OCI-LY1 (cell line): Measurements from ENCODE around the gene PARD3B.

Experiments
- H2AFZ ChIP-seq: fragments of 200-600 bp; sonication (generic), shearing (Covaris generic); 2 replicates; pipeline ENCODE4 v1.6.0; 2014; ENCODE audit warnings: antibody characterized with exemption, mild to moderate bottlenecking, low read length
- H3F3A ChIP-seq: fragments of 200-600 bp; sonication (generic), shearing (Covaris generic); 2 replicates; pipeline ENCODE4 v1.6.0; 2014; ENCODE audit warnings: mild to moderate bottlenecking, antibody characterized with exemption, low read length, moderate library complexity; ENCODE audit not compliant: insufficient read depth
- H3K27ac ChIP-seq: fragments of 200-600 bp; sonication (generic); 2 replicates; pipeline ENCODE4 v1.5.1; 2014; ENCODE audit warnings: low read length, mixed run types, mild to moderate bottlenecking, low read depth; ENCODE audit not compliant: poor library complexity, severe bottlenecking
- H3K27me3 ChIP-seq: fragments of 200-600 bp; sonication (generic); 2 replicates; pipeline ENCODE4 v1.6.0; 2014; ENCODE audit warnings: antibody characterized with exemption, mild to moderate bottlenecking, low read length, moderate library complexity; ENCODE audit not compliant: insufficient read depth
- H3K36me3 ChIP-seq: fragments of 200-600 bp; sonication (generic); 2 replicates; pipeline ENCODE4 v1.6.1; 2014; ENCODE audit warnings: mild to moderate bottlenecking, antibody characterized with exemption, low read length, moderate library complexity, mixed read lengths; ENCODE audit not compliant: insufficient read depth
- H3K4me1 ChIP-seq: fragments of 200-600 bp; sonication (generic); 2 replicates; pipeline ENCODE4 v1.5.1; 2014; ENCODE audit warnings: mild to moderate bottlenecking, low read length, moderate library complexity; ENCODE audit not compliant: insufficient read depth, severe bottlenecking
- H3K4me2 ChIP-seq: fragments of 200-600 bp; sonication (generic), shearing (Covaris generic); 2 replicates; pipeline ENCODE4 v1.6.1; 2014; ENCODE audit warnings: low read length
- H3K4me3 ChIP-seq: fragments of 200-600 bp; sonication (generic); 2 replicates; pipeline ENCODE4 v1.5.1; 2014; ENCODE audit warnings: low read length, low read depth, mild to moderate bottlenecking, mixed read lengths; ENCODE audit not compliant: poor library complexity, severe bottlenecking
- H3K79me2 ChIP-seq: fragments of 200-600 bp; shearing (Covaris generic); 2 replicates; pipeline ENCODE4 v1.6.1; 2016; ENCODE audit warnings: mixed run types, low read length, mixed read lengths; ENCODE audit not compliant: insufficient read depth
- H3K9ac ChIP-seq: fragments of 200-600 bp; sonication (generic), shearing (Covaris generic); 2 replicates; pipeline ENCODE4 v1.6.1; 2014; ENCODE audit warnings: mild to moderate bottlenecking, low read length, mixed read lengths
- H3K9me2 ChIP-seq: fragments of 200-600 bp; sonication (generic), shearing (Covaris generic); 2 replicates; pipeline ENCODE4 v1.6.1; 2014; ENCODE audit warnings: low read depth, mild to moderate bottlenecking, low read length, mixed read lengths
- H3K9me3 ChIP-seq: fragments of 200-600 bp; shearing (Covaris generic); 2 replicates; pipeline ENCODE4 v1.6.1; 2014; ENCODE audit warnings: low read length, mixed read lengths
- H4K20me1 ChIP-seq: fragments of 200-600 bp; sonication (generic), shearing (Covaris generic); 2 replicates; pipeline ENCODE4 v1.6.0; 2016; ENCODE audit warnings: mild to moderate bottlenecking, low read length; ENCODE audit not compliant: insufficient read depth
- EZH2 ChIP-seq: fragments of 200-600 bp; sonication (generic), shearing (Covaris generic); IDR thresholded peaks from 2 replicates; pipeline ENCODE4 v1.8.0; 2017; ENCODE audit warnings: borderline replicate concordance, mixed run types, mild to moderate bottlenecking, antibody characterized with exemption, low read length, moderate library complexity, mixed read lengths
- TF ChIP-seq, protein P1 (sequence below): fragments of 200-600 bp; sonication (generic), shearing (Covaris generic); IDR thresholded peaks from 2 replicates; pipeline ENCODE4 v1.5.1; 2017; ENCODE audit warnings: mild to moderate bottlenecking, antibody characterized with exemption, low read length, moderate library complexity, mixed read lengths

Gene PARD3B

DNA sequence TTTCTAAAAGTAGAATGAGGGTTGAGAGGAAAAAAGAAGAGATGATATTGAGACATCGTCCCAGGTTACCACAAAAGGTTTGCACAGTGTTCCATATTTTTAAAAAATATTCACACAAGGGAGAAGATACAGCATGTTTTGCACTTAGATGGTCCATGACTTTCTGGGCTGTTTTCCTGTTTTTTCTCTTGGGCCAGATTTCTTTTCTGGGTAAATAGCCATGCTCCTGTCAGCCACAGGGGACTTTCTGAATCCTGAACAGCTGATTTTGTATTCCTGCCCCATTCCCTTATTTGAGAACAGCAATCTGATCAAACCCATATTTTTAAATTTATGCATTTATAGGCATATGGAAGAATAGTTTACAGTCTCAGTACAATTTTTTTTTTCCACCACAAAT is 951.1 kb downstream of the PARD3B start:
- Histone ChIP-seq H3F3A (no peaks in the 10 kb centered on the region), H4K20me1 (no peaks in the 10 kb centered on the region), H3K9me3 (no peaks in the 10 kb centered on the region), H3K36me3 (no peaks in the 10 kb centered on the region), H3K27ac (no peak overlapping the region), H3K4me1 (no peaks in the 10 kb centered on the region), H3K27me3 (no peaks in the 10 kb centered on the region), H3K79me2 (no peaks in the 10 kb centered on the region), H2AFZ (no peak overlapping the region), H3K9me2 (no peaks in the 10 kb centered on the region), H3K9ac (no peak overlapping the region), H3K4me3 (no peak overlapping the region), H3K4me2 (no peak overlapping the region)
- TF ChIP-seq, protein P1, sequence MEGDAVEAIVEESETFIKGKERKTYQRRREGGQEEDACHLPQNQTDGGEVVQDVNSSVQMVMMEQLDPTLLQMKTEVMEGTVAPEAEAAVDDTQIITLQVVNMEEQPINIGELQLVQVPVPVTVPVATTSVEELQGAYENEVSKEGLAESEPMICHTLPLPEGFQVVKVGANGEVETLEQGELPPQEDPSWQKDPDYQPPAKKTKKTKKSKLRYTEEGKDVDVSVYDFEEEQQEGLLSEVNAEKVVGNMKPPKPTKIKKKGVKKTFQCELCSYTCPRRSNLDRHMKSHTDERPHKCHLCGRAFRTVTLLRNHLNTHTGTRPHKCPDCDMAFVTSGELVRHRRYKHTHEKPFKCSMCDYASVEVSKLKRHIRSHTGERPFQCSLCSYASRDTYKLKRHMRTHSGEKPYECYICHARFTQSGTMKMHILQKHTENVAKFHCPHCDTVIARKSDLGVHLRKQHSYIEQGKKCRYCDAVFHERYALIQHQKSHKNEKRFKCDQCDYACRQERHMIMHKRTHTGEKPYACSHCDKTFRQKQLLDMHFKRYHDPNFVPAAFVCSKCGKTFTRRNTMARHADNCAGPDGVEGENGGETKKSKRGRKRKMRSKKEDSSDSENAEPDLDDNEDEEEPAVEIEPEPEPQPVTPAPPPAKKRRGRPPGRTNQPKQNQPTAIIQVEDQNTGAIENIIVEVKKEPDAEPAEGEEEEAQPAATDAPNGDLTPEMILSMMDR = no peak
- no peak for TF ChIP-seq EZH2

DNA sequence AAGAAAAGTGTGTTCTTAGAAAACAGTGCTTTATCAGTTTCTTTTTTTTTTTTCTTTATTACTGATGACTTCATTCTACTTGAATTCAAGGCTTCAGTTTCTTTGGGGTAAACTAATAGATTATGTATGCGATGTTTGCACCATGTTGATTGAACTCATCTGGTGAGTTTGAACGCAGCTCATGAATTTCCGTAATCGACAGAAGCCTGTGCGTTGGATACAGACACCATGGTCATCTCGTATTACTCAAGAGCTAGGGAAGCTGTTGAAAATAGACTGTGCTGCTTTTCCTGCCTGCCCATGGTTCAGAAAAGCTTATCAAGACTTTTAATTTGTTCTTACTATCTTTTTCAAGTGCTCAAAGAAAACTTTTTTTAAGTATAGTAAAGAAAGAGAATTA is 951.5 kb downstream of the PARD3B start:
- no peaks in the 10 kb centered on the region for H3K36me3 ChIP-seq
- H2AFZ ChIP-seq = no peak overlapping the region
- H3K4me2 ChIP-seq = no peak overlapping the region
- TF ChIP-seq, protein P1 = no peak
- no peak overlapping the region for H3K4me3 ChIP-seq
- no peaks in the 10 kb centered on the region for H3K9me3 ChIP-seq
- H3K27ac ChIP-seq = no peak overlapping the region
- no peaks in the 10 kb centered on the region for H3K79me2 ChIP-seq
- no peaks in the 10 kb centered on the region for H3K27me3 ChIP-seq
- H3K9ac ChIP-seq = no peak overlapping the region
- no peaks in the 10 kb centered on the region for H3K4me1 ChIP-seq
- H3F3A ChIP-seq = no peaks in the 10 kb centered on the region
- no peaks in the 10 kb centered on the region for H3K9me2 ChIP-seq
- no peaks in the 10 kb centered on the region for H4K20me1 ChIP-seq

DNA sequence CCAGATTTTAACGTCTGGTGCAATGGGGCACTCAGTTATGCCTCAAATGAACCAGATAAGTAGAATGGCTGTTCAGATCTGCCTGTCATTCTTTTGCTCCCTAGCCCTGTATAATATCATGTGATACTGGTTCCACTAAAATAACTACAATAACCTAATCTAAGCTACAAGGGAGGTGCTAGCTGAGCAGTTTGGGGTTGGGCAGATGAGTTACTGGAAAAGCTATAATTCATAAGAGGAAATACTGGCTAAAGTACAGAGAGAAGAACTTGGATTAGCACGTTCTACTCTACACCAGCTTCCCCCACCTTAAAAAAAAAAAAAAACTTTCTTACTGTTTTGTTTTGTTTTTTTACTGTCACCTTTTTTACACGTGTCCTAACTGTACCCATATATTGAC is 953.7 kb downstream of the PARD3B start:
- Histone ChIP-seq H2AFZ (no peak overlapping the region), H3K27me3 (no peaks in the 10 kb centered on the region), H3K9ac (no peak overlapping the region), H3F3A (no peaks in the 10 kb centered on the region), H3K79me2 (no peaks in the 10 kb centered on the region), H3K9me3 (no peaks in the 10 kb centered on the region), H3K4me2 (no peak overlapping the region), H3K36me3 (no peaks in the 10 kb centered on the region), H4K20me1 (no peaks in the 10 kb centered on the region), H3K4me1 (no peaks in the 10 kb centered on the region), H3K9me2 (no peaks in the 10 kb centered on the region), H3K27ac (no peak overlapping the region), H3K4me3 (no peak overlapping the region)
- TF ChIP-seq EZH2 = no peak
- TF ChIP-seq, protein P1 = no peak
